ENCODE measurements around the gene TMEM39B.

- TF ChIP-seq POLR2AphosphoS5 (IDR thresholded peaks at IDR 0.05) (no peak), CTCF (IDR thresholded peaks at IDR 0.05) (no peak)
Measured at GRCh38 chr1:32100359-32100758, 27.6 kb downstream of the TMEM39B start.
